LNCaP clone FGC (cell line): Measurements from ENCODE around the gene RANBP17.
A peak's percentile ranks its signal among the peaks of the same experiment; 100 is the strongest.

Experiments used
- DNase-seq: peaks from one replicate; pipeline ENCODE4 v3.0.0-alpha.2; 2011; ENCODE audit warnings: low read depth
- H3K4me3 ChIP-seq: 2 replicates; pipeline ENCODE4 v1.5.1; 2011; ENCODE audit warnings: mild to moderate bottlenecking, low read depth, low read length, control low read depth
- TF ChIP-seq, protein P1 (sequence below): IDR thresholded peaks from 2 replicates; pipeline ENCODE4 v1.5.1; 2012; ENCODE audit warnings: mild to moderate bottlenecking; ENCODE audit not compliant: control insufficient read depth, insufficient read depth; ENCODE audit errors: extremely low read depth

RANBP17 gene

GRCh38 chr5:171270136-171270535, 408.3 kb downstream of the RANBP17 start:
- DNase-seq = no peak
- H3K4me3 ChIP-seq = no peak overlapping the region
- TF ChIP-seq, protein P1, sequence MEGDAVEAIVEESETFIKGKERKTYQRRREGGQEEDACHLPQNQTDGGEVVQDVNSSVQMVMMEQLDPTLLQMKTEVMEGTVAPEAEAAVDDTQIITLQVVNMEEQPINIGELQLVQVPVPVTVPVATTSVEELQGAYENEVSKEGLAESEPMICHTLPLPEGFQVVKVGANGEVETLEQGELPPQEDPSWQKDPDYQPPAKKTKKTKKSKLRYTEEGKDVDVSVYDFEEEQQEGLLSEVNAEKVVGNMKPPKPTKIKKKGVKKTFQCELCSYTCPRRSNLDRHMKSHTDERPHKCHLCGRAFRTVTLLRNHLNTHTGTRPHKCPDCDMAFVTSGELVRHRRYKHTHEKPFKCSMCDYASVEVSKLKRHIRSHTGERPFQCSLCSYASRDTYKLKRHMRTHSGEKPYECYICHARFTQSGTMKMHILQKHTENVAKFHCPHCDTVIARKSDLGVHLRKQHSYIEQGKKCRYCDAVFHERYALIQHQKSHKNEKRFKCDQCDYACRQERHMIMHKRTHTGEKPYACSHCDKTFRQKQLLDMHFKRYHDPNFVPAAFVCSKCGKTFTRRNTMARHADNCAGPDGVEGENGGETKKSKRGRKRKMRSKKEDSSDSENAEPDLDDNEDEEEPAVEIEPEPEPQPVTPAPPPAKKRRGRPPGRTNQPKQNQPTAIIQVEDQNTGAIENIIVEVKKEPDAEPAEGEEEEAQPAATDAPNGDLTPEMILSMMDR = no peak

GRCh38 chr5:171271798-171272197, 410.0 kb downstream of the RANBP17 start:
- no peak overlapping the region for H3K4me3 ChIP-seq
- DNase-seq = no peak
- TF ChIP-seq, protein P1 = no peak

DNA sequence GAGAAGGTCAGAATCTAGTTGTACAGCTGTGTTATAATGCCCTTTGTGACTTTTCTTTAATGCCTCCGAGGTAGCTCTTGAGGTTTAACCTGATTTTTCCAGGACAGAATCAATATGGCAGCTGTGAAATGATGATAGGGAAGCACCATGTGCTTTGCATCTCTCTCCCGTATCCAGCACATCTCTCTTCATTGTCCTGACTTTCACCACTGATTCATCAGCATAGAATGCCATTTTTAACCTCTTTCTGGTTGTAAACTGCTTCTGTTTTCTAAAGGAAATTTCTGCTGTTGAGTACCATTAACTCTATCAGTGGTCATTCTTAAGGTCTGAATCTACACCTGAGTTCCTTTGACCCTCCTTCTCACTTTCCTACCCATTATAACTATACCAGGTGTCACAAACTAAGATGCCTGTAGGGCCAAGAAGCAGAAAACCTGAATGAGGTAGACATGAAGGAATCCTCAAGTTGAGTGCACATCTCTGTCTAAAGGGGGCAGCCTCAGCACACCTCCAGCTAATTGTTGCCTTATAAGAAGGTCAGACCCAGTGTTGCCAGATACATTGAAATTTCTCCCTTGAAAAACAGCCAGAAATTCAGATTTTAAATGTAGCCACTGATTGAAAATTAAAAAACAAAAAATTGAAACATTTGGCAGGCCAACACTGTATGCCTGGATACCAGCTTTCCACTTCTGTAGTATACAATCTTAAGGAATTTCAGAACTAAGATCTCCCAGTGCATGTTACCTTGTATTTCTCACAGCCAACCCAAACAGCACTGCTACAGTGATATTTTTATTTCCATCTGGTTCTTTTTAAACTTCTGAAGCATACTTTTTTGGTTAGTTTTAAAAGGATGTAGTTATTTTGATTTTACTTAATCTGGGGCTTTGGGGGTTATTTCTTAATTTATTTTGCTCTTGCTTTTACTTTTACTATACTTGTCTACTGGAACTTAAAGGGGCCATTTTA, 411.5 kb downstream of the RANBP17 start:
- TF ChIP-seq, protein P1 = peak; percentile 60
- no peak overlapping the region for H3K4me3 ChIP-seq
- DNase-seq = peak; percentile 6

DNA sequence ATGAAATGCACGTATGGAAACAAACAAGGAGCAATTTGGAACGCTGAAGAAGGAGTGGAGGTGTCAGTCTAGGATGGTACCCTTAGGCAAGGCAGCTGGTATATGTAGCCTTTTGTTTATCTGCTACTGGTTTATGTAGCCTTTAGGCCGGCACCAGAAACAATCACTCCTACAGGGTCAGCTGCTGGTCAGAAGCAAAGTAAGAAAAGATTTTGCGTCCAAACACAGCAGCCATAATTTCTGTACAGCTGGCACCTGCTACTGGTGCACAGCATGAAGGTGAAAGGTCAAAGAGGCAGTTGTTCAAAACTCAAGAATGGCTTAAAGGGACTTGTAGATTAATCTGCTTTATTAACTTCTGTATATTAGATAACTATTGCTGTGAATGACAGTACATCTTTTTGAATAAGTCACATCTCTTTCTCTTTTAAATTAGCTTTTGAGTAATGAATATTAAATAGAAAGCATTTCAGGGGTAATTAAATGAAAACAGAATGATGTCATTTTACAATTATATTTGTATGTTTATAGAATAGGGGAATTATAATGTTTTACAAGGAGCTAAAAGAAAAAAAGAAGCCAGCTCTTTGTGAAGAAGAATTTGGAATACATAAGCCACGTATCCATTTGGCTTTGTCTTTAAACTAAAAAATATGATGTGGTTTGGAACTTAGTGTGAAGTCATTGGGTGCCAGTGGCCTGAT, 414.2 kb downstream of the RANBP17 start:
- DNase-seq = no peak
- H3K4me3 ChIP-seq = no peak overlapping the region
- TF ChIP-seq, protein P1 = no peak

DNA sequence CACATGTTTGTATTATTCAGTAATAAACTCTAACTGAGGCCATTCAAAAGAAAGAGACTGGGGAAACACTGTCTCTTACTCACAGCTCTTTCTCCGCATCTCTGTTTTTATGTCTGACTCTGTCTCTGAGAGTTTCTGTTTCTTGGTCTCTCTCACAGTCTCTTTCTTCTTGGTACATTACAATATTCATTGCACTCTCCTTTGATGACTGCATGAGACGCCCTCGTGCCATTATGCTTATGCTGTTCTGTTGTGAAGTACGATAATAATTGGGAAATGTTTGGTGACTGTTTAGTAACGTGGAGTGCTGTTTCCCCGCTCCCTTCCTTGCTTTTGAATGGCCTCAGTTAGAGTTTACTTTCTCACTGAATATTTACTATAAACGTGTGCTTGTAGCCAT, 421.9 kb downstream of the RANBP17 start:
- TF ChIP-seq, protein P1 = no peak
- H3K4me3 ChIP-seq = no peak overlapping the region
- no peak for DNase-seq

GRCh38 chr5:171285465-171285864, 423.6 kb downstream of the RANBP17 start:
- H3K4me3 ChIP-seq = no peak overlapping the region
- DNase-seq = no peak
- TF ChIP-seq, protein P1 = no peak

DNA sequence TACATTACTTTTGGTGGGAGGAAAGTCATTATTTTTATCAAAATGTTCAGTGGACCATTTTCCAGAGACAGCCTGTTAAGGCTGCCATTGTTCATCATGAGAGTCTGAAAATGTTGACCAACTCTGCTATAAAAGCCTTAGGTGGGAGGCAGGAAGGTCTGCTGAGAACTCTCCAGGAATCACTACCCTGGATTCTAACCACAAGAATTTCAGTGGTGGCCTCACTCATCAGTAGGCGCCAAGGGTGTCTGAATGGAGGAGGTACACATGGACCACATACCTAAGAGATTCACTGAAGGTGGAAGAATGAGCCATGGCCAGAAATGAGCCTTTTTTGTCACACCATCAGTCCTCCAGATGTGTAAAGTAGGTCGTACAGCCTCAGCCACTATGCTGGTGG, 426.2 kb downstream of the RANBP17 start:
- no peak for DNase-seq
- TF ChIP-seq, protein P1 = no peak
- no peak overlapping the region for H3K4me3 ChIP-seq
